Mesenchymal stem cell (in vitro differentiated cells and primary cell): ENCODE measurements around the gene PPP1CB.

Source experiments
- DNase-seq: peaks from one replicate; pipeline ENCODE4 v3.0.0-alpha.2; 2013
- H2AFZ ChIP-seq: one replicate; pipeline ENCODE4 v1.6.1; 2013; ENCODE audit warnings: low read depth, mild to moderate bottlenecking, control low read depth, inconsistent platforms, low read length, moderate library complexity
- H2AK5ac ChIP-seq: 2 replicates; pipeline ENCODE4 v1.6.1; 2013; ENCODE audit warnings: low read length, moderate library complexity, mild to moderate bottlenecking, inconsistent platforms; ENCODE audit not compliant: severe bottlenecking
- H2BK120ac ChIP-seq: one replicate; pipeline ENCODE4 v1.6.1; 2013; ENCODE audit warnings: low read depth, mild to moderate bottlenecking, inconsistent platforms, low read length, moderate library complexity
- H2BK12ac ChIP-seq, 2 experiments: one replicate each; pipeline ENCODE4 v1.6.1; 2013; ENCODE audit warnings: inconsistent platforms in 2 of 2, low read length in 2 of 2, mild to moderate bottlenecking in 2 of 2, moderate library complexity in 2 of 2, control low read depth in 1 of 2
- H2BK15ac ChIP-seq: one replicate; pipeline ENCODE4 v1.6.1; 2013; ENCODE audit warnings: mild to moderate bottlenecking, low read depth, inconsistent platforms; ENCODE audit not compliant: poor library complexity, severe bottlenecking
- H2BK5ac ChIP-seq: 2 replicates; pipeline ENCODE4 v1.6.1; 2013; ENCODE audit warnings: low read depth, mild to moderate bottlenecking, low read length, control low read depth, inconsistent platforms; ENCODE audit not compliant: poor library complexity, severe bottlenecking
- H3K14ac ChIP-seq, 2 experiments: one replicate each; pipeline ENCODE4 v1.6.1; 2013; ENCODE audit warnings: inconsistent platforms in 2 of 2, low read length in 2 of 2, control low read depth in 1 of 2, mild to moderate bottlenecking in 1 of 2, moderate library complexity in 1 of 2
- H3K18ac ChIP-seq, 2 experiments: one replicate each; pipeline ENCODE4 v1.6.1; 2013; ENCODE audit warnings: inconsistent platforms in 2 of 2, low read length in 2 of 2, control low read depth in 1 of 2, low read depth in 1 of 2, mild to moderate bottlenecking in 1 of 2
- H3K23ac ChIP-seq, 2 experiments: one replicate each; pipeline ENCODE4 v1.6.1; 2013; ENCODE audit warnings: inconsistent platforms in 2 of 2, low read length in 2 of 2, mild to moderate bottlenecking in 2 of 2, moderate library complexity in 2 of 2, control low read depth in 1 of 2
- H3K27ac ChIP-seq: 2 replicates; pipeline ENCODE4 v1.5.1; 2013; ENCODE audit warnings: mild to moderate bottlenecking, moderate library complexity, low read length, control low read depth, inconsistent platforms; ENCODE audit not compliant: poor library complexity, severe bottlenecking
- H3K27me3 ChIP-seq, 2 experiments: 2 replicates each; pipeline versions ENCODE4 v1.6.1 to v1.7.0; 2013; ENCODE audit warnings: low read length in 2 of 2, mild to moderate bottlenecking in 2 of 2, moderate library complexity in 2 of 2, control low read depth in 1 of 2, inconsistent platforms in 1 of 2; ENCODE audit not compliant: control insufficient read depth in 1 of 2, insufficient read depth in 1 of 2
- H3K36me3 ChIP-seq, 2 experiments: 2 replicates each; pipeline versions ENCODE4 v1.6.1 to v1.7.0; 2013; ENCODE audit warnings: low read length in 2 of 2, control low read depth in 1 of 2, inconsistent platforms in 1 of 2, low read depth in 1 of 2, mild to moderate bottlenecking in 1 of 2; ENCODE audit not compliant: insufficient read depth in 2 of 2, control insufficient read depth in 1 of 2
- H3K4ac ChIP-seq, 2 experiments: one replicate each; pipeline ENCODE4 v1.6.1; 2013; ENCODE audit warnings: inconsistent platforms in 2 of 2, low read length in 2 of 2, mild to moderate bottlenecking in 2 of 2, moderate library complexity in 2 of 2, control low read depth in 1 of 2, low read depth in 1 of 2
- H3K4me1 ChIP-seq: 2 replicates; pipeline ENCODE4 v1.6.1; 2013; ENCODE audit warnings: low read depth, low read length, control low read depth; ENCODE audit not compliant: control insufficient read depth, insufficient read depth
- H3K4me2 ChIP-seq: 2 replicates; pipeline ENCODE4 v1.6.1; 2013; ENCODE audit warnings: low read length, mild to moderate bottlenecking, inconsistent platforms; ENCODE audit not compliant: poor library complexity, severe bottlenecking
- H3K4me3 ChIP-seq, 2 experiments: 2 replicates each; pipeline versions ENCODE4 v1.5.1 to v1.7.0; 2013; ENCODE audit warnings: low read length in 2 of 2, mild to moderate bottlenecking in 2 of 2, control low read depth in 1 of 2, low read depth in 1 of 2; ENCODE audit not compliant: insufficient read depth in 1 of 2
- H3K79me1 ChIP-seq: replicated peaks from 2 replicates; pipeline ENCODE4 v1.6.1; 2013; ENCODE audit warnings: mild to moderate bottlenecking, control low read depth, low read length, inconsistent platforms; ENCODE audit not compliant: poor library complexity, severe bottlenecking
- H3K9ac ChIP-seq: 2 replicates; pipeline ENCODE4 v1.7.0; 2013; ENCODE audit warnings: mild to moderate bottlenecking, low read length, moderate library complexity
- H3K9me3 ChIP-seq: 2 replicates; pipeline ENCODE4 v1.7.0; 2013; ENCODE audit warnings: mild to moderate bottlenecking, low read length; ENCODE audit not compliant: control insufficient read depth
- H4K8ac ChIP-seq: one replicate; pipeline ENCODE4 v1.6.1; 2013; ENCODE audit warnings: inconsistent platforms, mild to moderate bottlenecking, low read length, moderate library complexity
- H4K91ac ChIP-seq: one replicate; pipeline ENCODE4 v1.6.1; 2013; ENCODE audit warnings: mild to moderate bottlenecking, low read length, inconsistent platforms
- WGBS: methylation state at CpG from one replicate; pipeline ENCODE4 v1.1.7; 2013; ENCODE audit warnings: mixed read lengths; 5-methylcytosine and 5-hydroxymethylcytosine counted together

The PPP1CB gene

DNA sequence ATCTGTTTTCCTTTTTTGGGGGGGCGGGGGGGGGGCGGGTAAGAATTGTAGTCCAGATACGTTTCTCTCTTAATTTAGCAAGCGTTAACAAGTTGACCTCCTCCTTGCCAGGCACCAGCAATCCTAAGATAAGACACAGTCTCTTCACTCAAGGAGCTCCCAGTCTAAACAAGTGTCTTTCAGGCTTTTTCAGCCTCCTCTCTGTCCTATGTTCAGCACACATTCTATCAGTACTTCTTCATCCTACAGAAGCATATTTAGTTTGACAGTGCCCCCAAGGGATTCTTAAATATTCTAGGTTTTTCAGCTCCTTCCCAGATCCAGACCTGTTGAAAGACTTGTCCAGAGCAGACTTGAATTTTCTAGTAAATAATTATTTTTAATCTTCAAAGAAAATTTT lies 2.7 kb downstream of the PPP1CB start:
- WGBS: 7% methylated on average over 3 of the region's 4 CpGs
- Histone ChIP-seq H3K4ac (no peak overlapping the region), H2BK15ac (no peak overlapping the region), H3K9ac (peak overlapping the region; percentile 97), H3K79me1 (no peaks in the 10 kb centered on the region), H3K14ac (no peak overlapping the region), H3K23ac (no peak overlapping the region), H3K4me2 (peak overlapping the region; percentile 17), H3K36me3 (peaks cover 0 to 8% of the 10 kb centered on the region in 2 experiments), H3K4me1 (peaks cover 8% of the 10 kb centered on the region), H2BK12ac (no peak overlapping the region), H2AK5ac (no peak overlapping the region), H3K27me3 (no peaks in the 10 kb centered on the region), H3K27ac (peak overlapping the region; percentile 34), H3K4me3 (peak overlapping the region in 1 of 2 experiments; percentile 93), H4K91ac (no peak overlapping the region), H4K8ac (no peak overlapping the region), H3K9me3 (no peaks in the 10 kb centered on the region), H2BK120ac (no peak overlapping the region), H2BK5ac (no peak overlapping the region), H3K18ac (no peak overlapping the region), H2AFZ (no peak overlapping the region)
- DNase-seq: peak; percentile 50

DNA sequence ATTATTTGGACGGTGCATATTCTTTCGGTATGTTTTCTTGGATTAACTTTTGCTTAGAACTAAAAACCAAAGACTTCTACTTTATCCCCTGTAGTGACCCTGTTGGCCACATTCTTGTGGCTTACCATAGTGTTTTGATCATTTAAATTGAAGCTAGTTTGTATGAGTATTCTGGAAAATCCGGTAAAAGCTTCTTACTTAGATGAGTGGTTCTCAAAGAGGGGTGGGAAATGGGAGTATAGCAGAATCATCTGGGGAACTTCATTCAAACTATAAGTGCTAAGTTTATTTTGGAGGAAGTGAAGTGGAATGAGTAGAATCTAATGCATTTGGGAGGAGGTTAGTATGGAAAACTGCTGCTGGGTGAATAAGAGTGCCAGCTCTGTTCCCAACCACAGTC lies 3.8 kb downstream of the PPP1CB start:
- Histone ChIP-seq H3K79me1 (no peaks in the 10 kb centered on the region), H2BK120ac (no peak overlapping the region), H3K14ac (no peak overlapping the region), H3K9me3 (no peaks in the 10 kb centered on the region), H2AK5ac (no peak overlapping the region), H4K8ac (no peak overlapping the region), H4K91ac (no peak overlapping the region), H2AFZ (no peak overlapping the region), H3K4me3 (peak overlapping the region in 1 of 2 experiments; percentile 20), H2BK15ac (no peak overlapping the region), H2BK12ac (no peak overlapping the region), H3K36me3 (peaks cover 0 to 14% of the 10 kb centered on the region in 2 experiments), H3K18ac (no peak overlapping the region), H3K23ac (no peak overlapping the region), H3K4ac (no peak overlapping the region), H3K27ac (peak overlapping the region; percentile 38), H3K4me1 (peaks cover 8% of the 10 kb centered on the region), H3K4me2 (no peak overlapping the region), H3K27me3 (no peaks in the 10 kb centered on the region), H2BK5ac (no peak overlapping the region), H3K9ac (peak overlapping the region; percentile 97)
- DNase-seq: peak; percentile 49
- 15% methylated on average over 1 of the region's 3 CpGs for WGBS

GRCh38 chr2:28758459-28758858 lies 6.8 kb downstream of the PPP1CB start:
- DNase-seq: no peak

GRCh38 chr2:28761420-28761819 lies 9.8 kb downstream of the PPP1CB start:
- no peak overlapping the region for H2BK120ac ChIP-seq
- H4K8ac ChIP-seq: no peak overlapping the region
- no peaks in the 10 kb centered on the region for H3K9me3 ChIP-seq
- no peaks in the 10 kb centered on the region for H3K27me3 ChIP-seq
- H3K14ac ChIP-seq: no peak overlapping the region
- no peak overlapping the region for H2BK15ac ChIP-seq
- H3K27ac ChIP-seq: no peak overlapping the region
- H3K4me2 ChIP-seq: no peak overlapping the region
- H2AFZ ChIP-seq: no peak overlapping the region
- no peak overlapping the region for H4K91ac ChIP-seq
- peaks cover 11% of the 10 kb centered on the region for H3K4me1 ChIP-seq
- H2BK12ac ChIP-seq: no peak overlapping the region
- DNase-seq: no peak
- H3K4ac ChIP-seq: no peak overlapping the region
- H2AK5ac ChIP-seq: no peak overlapping the region
- H3K79me1 ChIP-seq: no peaks in the 10 kb centered on the region
- H3K9ac ChIP-seq: no peak overlapping the region
- H3K23ac ChIP-seq: no peak overlapping the region
- peaks cover 3 to 27% of the 10 kb centered on the region in 2 experiments for H3K36me3 ChIP-seq
- H3K4me3 ChIP-seq: no peak overlapping the region
- 89% methylated on average over 2 of the region's 3 CpGs for WGBS
- no peak overlapping the region for H2BK5ac ChIP-seq
- no peak overlapping the region for H3K18ac ChIP-seq

More at GRCh38 chr2:28758459-28758858, 6.8 kb downstream of the PPP1CB start:
- Histone ChIP-seq H3K4me1 (peaks cover 8% of the 10 kb centered on the region), H2BK120ac (no peak overlapping the region), H3K4me3 (no peak overlapping the region), H3K18ac (no peak overlapping the region), H3K4me2 (no peak overlapping the region), H3K4ac (no peak overlapping the region), H3K79me1 (no peaks in the 10 kb centered on the region), H3K9me3 (no peaks in the 10 kb centered on the region), H3K27ac (no peak overlapping the region), H2AFZ (no peak overlapping the region), H4K91ac (no peak overlapping the region), H2BK5ac (no peak overlapping the region), H3K9ac (no peak overlapping the region), H3K14ac (no peak overlapping the region), H2AK5ac (no peak overlapping the region), H2BK12ac (no peak overlapping the region), H3K27me3 (no peaks in the 10 kb centered on the region), H3K23ac (no peak overlapping the region), H4K8ac (no peak overlapping the region), H2BK15ac (no peak overlapping the region), H3K36me3 (peaks cover 3 to 27% of the 10 kb centered on the region in 2 experiments)
- WGBS: no CpG with 5 or more reads among the region's 2 CpGs
